Neural progenitor cell (in vitro differentiated cells): ENCODE measurements around the gene PRKCB.

Source experiments
- EZH2 ChIP-seq: fragments of 200-600 bp; sonication (generic); IDR thresholded peaks from 2 replicates; pipeline ENCODE4 v1.6.1; 2017; ENCODE audit warnings: antibody characterized with exemption, mild to moderate bottlenecking, moderate library complexity
- EZH2phosphoT487 ChIP-seq: fragments of 200-600 bp; sonication (generic); IDR thresholded peaks from 2 replicates; pipeline ENCODE4 v1.6.1; 2017; ENCODE audit warnings: antibody characterized with exemption
- TF ChIP-seq, protein P1 (sequence below): fragments of 200-600 bp; sonication (generic); IDR thresholded peaks from 2 replicates; pipeline ENCODE4 v1.5.1; 2017; ENCODE audit warnings: antibody characterized with exemption, mild to moderate bottlenecking

DNA sequence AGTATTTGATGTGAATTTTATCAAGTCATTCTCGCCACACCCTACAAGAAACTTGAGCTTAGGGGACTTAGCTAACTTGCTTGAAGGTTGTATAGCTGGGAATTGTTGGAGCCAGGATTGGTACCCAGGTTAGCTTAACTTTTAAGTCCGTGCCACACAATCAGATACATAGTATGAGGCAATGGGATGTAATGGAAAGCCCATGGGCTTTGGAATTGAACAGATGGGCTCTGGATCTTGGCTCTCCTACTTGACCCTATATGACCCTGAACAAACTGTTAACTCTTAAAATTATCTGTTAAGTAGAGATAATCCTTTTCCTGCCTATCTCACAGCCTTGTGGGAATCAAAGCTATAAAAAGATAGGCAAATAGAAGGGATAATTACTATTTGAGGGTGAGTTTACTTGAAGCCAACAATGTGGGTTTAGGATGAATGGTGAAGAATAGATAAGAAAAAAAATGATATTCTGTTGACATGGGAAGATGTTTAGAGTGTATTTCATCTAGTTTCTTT is 368.4 kb downstream of the PRKCB start:
- TF ChIP-seq, protein P1, sequence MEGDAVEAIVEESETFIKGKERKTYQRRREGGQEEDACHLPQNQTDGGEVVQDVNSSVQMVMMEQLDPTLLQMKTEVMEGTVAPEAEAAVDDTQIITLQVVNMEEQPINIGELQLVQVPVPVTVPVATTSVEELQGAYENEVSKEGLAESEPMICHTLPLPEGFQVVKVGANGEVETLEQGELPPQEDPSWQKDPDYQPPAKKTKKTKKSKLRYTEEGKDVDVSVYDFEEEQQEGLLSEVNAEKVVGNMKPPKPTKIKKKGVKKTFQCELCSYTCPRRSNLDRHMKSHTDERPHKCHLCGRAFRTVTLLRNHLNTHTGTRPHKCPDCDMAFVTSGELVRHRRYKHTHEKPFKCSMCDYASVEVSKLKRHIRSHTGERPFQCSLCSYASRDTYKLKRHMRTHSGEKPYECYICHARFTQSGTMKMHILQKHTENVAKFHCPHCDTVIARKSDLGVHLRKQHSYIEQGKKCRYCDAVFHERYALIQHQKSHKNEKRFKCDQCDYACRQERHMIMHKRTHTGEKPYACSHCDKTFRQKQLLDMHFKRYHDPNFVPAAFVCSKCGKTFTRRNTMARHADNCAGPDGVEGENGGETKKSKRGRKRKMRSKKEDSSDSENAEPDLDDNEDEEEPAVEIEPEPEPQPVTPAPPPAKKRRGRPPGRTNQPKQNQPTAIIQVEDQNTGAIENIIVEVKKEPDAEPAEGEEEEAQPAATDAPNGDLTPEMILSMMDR: no peak
- TF ChIP-seq EZH2phosphoT487 (no peak), EZH2 (no peak)
